H54 (cell line): ENCODE data around the gene CHD3.

Experiments used
- DNase-seq: peaks from one replicate; pipeline ENCODE4 v3.0.0; 2011; ENCODE audit warnings: low spot score, mixed read lengths; ENCODE audit not compliant: insufficient read length
- FAIRE-seq: peaks from 3 replicates; lab custom pipeline; 2011; peaks lifted over from hg19 to GRCh38; lab: Jason Lieb, UNC
- POLR2A ChIP-seq: IDR thresholded peaks from 2 replicates; pipeline ENCODE4 v1.6.1; 2011; ENCODE audit warnings: low read depth, mild to moderate bottlenecking, low read length

CHD3 gene

GRCh38 chr17:7845359-7846062 lies 43.1 kb upstream of the CHD3 start:
- DNase-seq = no peak
- no peak for FAIRE-seq
- TF ChIP-seq POLR2A = no peak

DNA sequence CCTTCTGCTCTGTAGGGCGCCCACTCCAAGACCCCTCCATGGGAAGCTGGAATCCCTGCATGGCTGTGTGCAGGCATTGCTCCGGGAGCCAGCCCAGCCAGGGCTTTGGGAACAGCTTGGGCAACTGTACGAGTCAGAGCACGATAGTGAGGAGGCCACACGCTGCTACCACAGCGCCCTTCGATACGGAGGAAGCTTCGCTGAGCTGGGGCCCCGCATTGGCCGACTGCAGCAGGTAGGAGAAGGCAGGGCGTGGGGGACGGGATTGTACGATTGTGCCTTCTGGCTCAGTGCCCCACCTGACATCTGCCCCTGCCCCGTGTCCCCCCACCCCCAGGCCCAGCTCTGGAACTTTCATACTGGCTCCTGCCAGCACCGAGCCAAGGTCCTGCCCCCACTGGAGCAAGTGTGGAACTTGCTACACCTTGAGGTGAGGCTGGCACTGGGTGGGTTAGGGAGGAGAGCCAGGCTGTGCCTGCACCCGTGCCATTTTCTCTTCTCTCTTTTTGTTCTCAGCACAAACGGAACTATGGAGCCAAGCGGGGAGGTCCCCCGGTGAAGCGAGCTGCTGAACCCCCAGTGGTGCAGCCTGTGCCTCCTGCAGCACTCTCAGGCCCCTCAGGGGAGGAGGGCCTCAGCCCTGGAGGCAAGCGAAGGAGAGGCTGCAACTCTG lies 42.4 kb upstream of the CHD3 start:
- FAIRE-seq (no peak), DNase-seq (no peak)
- TF ChIP-seq POLR2A = no peak

DNA sequence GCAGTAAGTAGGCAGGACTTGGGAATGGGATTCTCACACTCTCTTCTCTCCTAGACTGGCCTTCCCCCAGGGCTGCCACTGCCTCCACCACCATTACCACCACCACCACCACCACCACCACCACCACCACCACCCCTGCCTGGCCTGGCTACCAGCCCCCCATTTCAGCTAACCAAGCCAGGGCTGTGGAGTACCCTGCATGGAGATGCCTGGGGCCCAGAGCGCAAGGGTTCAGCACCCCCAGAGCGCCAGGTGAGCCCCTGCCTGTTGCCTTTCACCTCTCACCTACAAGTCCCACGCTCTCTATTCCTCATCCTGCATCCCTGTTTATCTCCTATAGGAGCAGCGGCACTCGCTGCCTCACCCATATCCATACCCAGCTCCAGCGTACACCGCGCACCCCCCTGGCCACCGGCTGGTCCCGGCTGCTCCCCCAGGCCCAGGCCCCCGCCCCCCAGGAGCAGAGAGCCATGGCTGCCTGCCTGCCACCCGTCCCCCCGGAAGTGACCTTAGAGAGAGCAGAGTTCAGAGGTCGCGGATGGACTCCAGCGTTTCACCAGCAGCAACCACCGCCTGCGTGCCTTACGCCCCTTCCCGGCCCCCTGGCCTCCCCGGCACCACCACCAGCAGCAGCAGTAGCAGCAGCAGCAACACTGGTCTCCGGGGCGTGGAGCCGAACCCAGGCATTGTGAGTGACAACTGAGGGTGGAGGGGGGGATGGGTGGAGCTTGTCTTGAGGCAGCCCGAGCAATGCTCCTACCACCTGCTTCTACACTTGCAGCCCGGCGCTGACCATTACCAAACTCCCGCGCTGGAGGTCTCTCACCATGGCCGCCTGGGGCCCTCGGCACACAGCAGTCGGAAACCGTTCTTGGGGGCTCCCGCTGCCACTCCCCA lies 41.6 kb upstream of the CHD3 start:
- FAIRE-seq (no peak), DNase-seq (no peak)
- no peak for TF ChIP-seq POLR2A

DNA sequence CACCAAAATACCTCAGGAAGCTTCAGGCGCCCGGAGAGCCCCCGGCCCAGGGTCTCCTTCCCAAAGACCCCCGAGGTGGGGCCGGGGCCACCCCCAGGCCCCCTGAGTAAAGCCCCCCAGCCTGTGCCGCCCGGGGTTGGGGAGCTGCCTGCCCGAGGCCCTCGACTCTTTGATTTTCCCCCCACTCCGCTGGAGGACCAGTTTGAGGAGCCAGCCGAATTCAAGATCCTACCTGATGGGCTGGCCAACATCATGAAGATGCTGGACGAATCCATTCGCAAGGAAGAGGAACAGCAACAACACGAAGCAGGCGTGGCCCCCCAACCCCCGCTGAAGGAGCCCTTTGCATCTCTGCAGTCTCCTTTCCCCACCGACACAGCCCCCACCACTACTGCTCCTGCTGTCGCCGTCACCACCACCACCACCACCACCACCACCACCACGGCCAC lies 40.4 kb upstream of the CHD3 start:
- no peak for TF ChIP-seq POLR2A
- DNase-seq (no peak), FAIRE-seq (no peak)

DNA sequence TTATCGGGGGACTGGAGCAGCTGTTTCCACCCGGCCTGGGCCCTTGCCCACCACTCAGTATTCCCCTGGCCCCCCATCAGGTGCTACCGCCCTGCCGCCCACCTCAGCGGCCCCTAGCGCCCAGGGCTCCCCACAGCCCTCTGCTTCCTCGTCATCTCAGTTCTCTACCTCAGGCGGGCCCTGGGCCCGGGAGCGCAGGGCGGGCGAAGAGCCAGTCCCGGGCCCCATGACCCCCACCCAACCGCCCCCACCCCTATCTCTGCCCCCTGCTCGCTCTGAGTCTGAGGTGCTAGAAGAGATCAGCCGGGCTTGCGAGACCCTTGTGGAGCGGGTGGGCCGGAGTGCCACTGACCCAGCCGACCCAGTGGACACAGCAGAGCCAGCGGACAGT lies 39.9 kb upstream of the CHD3 start:
- DNase-seq (no peak), FAIRE-seq (no peak)
- no peak for TF ChIP-seq POLR2A

- TF ChIP-seq POLR2A = no peak
- no peak for DNase-seq
- no peak for FAIRE-seq
Observed at GRCh38 chr17:7849130-7849750, 39.3 kb upstream of the CHD3 start.

DNA sequence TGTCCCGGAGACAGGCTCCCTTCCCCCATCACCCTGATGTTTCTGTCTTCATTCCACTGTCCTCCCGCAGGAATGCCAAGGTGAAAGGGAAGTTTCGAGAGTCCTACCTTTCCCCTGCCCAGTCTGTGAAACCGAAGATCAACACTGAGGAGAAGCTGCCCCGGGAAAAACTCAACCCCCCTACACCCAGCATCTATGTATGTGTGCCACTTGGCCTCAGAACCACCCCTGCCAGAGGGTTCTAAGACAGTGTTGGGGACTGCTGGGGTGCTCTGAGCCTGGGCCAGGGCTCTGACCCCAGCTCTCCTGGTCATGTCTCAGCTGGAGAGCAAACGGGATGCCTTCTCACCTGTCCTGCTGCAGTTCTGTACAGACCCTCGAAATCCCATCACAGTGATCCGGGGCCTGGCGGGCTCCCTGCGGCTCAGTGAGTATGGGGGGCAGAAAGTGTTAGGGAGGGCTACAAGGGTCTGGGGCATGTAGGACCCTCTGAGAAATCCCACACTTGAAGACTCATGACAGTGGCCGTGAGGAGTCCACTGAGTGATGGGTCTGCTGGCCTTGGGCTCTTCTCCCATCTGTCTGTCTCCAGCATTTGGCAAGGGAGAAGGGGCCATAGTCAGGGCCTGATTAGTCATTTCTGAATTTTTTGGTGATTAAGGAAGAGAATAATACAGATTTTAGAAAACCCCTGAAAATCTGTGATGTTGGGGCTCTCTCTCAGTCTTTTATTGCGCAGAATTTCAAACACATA lies 38.7 kb upstream of the CHD3 start:
- TF ChIP-seq POLR2A = no peak
- FAIRE-seq = no peak
- no peak for DNase-seq

DNA sequence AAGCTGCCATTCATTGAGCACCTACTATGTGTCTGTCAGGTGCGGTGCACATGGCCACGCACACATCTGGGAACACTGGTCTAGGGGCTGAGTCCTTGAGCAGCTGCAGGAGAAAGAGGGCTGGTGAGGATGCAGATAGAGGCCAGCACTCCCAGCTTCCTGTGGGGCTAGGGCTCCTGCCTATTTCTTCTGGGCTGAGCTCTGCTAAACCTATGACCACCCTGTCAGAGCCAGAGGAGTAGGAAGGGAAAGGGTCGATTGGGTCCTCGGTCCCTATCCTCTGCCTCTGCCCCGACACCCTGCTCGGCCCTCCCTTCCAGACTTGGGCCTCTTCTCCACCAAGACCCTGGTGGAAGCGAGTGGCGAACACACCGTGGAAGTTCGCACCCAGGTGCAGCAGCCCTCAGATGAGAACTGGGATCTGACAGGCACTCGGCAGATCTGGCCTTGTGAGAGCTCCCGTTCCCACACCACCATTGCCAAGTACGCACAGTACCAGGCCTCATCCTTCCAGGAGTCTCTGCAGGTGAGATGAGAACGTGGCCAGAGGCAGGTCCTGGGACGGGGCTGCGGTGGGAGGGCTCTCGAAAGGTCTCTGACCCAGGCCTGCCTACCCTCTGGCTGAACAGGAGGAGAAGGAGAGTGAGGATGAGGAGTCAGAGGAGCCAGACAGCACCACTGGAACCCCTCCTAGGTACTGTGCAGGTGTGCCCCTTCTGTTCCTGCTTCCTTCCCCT lies 37.7 kb upstream of the CHD3 start:
- TF ChIP-seq POLR2A = no peak
- FAIRE-seq = no peak
- no peak for DNase-seq

GRCh38 chr17:7851438-7852261 lies 36.9 kb upstream of the CHD3 start:
- DNase-seq (peak; percentile 36), FAIRE-seq (no peak)
- no peak for TF ChIP-seq POLR2A

- FAIRE-seq (no peak), DNase-seq (no peak)
- no peak for TF ChIP-seq POLR2A
Observed at GRCh38 chr17:7852262-7852670, 36.3 kb upstream of the CHD3 start.

- DNase-seq (no peak), FAIRE-seq (no peak)
- TF ChIP-seq POLR2A = no peak
Observed at GRCh38 chr17:7852919-7853690, 35.5 kb upstream of the CHD3 start.

- FAIRE-seq (no peak), DNase-seq (no peak)
- no peak for TF ChIP-seq POLR2A
Observed at GRCh38 chr17:7853691-7854038, 34.9 kb upstream of the CHD3 start.
